ENCODE measurements around the gene FLRT2. TPM values are rescaled to one million over a fixed set of nuclear protein-coding genes. Genes with fewer than 3 reads are reported as not detected.

The FLRT2 gene
- total RNA-seq, 1 experiment from 2014 or later = 0.17 TPM

GRCh38 chr14:85644211-85644610 lies 114.3 kb downstream of the FLRT2 start:
- Histone ChIP-seq H3K9me3 (ENCODE audit: control insufficient read depth in 1 of 2, insufficient read depth in 1 of 2, low read depth in 1 of 2, low read length in 2 of 2) (peaks cover 3 to 25% of the 10 kb centered on the region in 2 experiments; a peak in 2 of 4 replicates), H2AFZ (ENCODE audit: low read depth, low read length, poor library complexity, severe bottlenecking) (no peak overlapping the region), H3K9me2 (ENCODE audit: insufficient read depth) (no peaks in the 10 kb centered on the region), H3K36me3 (ENCODE audit: control insufficient read depth in 1 of 2, insufficient read depth in 2 of 2, low read length in 2 of 2) (no peaks in the 10 kb centered on the region), H3K4me3 (replicated peaks in 1 of 2; ENCODE audit: low read depth in 1 of 2, low read length in 2 of 2) (no peak overlapping the region), H3K9ac (ENCODE audit: low read length) (no peak overlapping the region), H3K27me3 (ENCODE audit: insufficient read depth, low read length) (no peaks in the 10 kb centered on the region), H3K79me2 (ENCODE audit: insufficient read depth, low read length) (no peaks in the 10 kb centered on the region), H4K20me1 (ENCODE audit: insufficient read depth) (no peaks in the 10 kb centered on the region), H3K4me1 (ENCODE audit: control insufficient read depth in 1 of 2, insufficient read depth in 2 of 2, low read length in 2 of 2) (no peaks in the 10 kb centered on the region), H3K27ac (ENCODE audit: low read depth, low read length) (no peak overlapping the region), H3K4me2 (ENCODE audit: low read length) (no peak overlapping the region)
- no TSS peak for BruUV-seq (replicated peaks)
- ChIA-PET CTCF (no interaction called here), POLR2A (no interaction called here), RAD21 (ENCODE audit: low non-redundant PET in 1 of 2, low total read pairs in 2 of 2, uncharacterized antibody in 2 of 2, unreplicated experiment in 2 of 2) (interaction anchor here in 1 of 2 experiments (0.5 kb wide), 1 partner anchor 213 kb away, joined by 3 read pairs; no protein-coding TSS in a partner anchor)
- TF ChIP-seq YY1 (IDR thresholded peaks at IDR 0.05; ENCODE audit: extremely low read depth, insufficient replicate concordance, low read depth, low read length) (no peak), JUND (IDR thresholded peaks at IDR 0.05) (no peak), ELF1 (IDR thresholded peaks at IDR 0.05; ENCODE audit: borderline replicate concordance, low read depth) (no peak), CBX3 (IDR thresholded peaks at IDR 0.05; ENCODE audit: low read depth) (no peak), MAX (IDR thresholded peaks at IDR 0.05) (no peak), POLR2AphosphoS5 (IDR thresholded peaks at IDR 0.05; ENCODE audit: low read depth, low read length) (no peak), POLR2A (IDR thresholded peaks at IDR 0.05; ENCODE audit: borderline replicate concordance, extremely low read depth, insufficient read depth, insufficient read length) (no peak), TCF7L2 (IDR thresholded peaks at IDR 0.05; ENCODE audit: borderline replicate concordance, extremely low read depth, insufficient read depth, insufficient read length) (no peak), SRF (IDR thresholded peaks at IDR 0.05; ENCODE audit: low read depth) (no peak), SP1 (IDR thresholded peaks at IDR 0.05; ENCODE audit: low read depth) (no peak), ZNF274 (IDR thresholded peaks at IDR 0.05; ENCODE audit: low read depth, low read length) (no peak)
- ATAC-seq = no peak
- DNase-seq (ENCODE audit: low read depth, low spot score) = no peak
- intact Hi-C loops (cut with micrococcal nuclease) = no loop called here

- TF ChIP-seq ZFX (IDR thresholded peaks at IDR 0.05) (no peak), EZH2phosphoT487 (IDR thresholded peaks at IDR 0.05; ENCODE audit: borderline replicate concordance) (no peak), TCF7L2 (IDR thresholded peaks at IDR 0.05; ENCODE audit: borderline replicate concordance, extremely low read depth, insufficient read depth, insufficient read length) (no peak)
- no TSS peak for BruUV-seq (replicated peaks)
- ChIA-PET RAD21 (ENCODE audit: low non-redundant PET in 1 of 2, low total read pairs in 2 of 2, uncharacterized antibody in 2 of 2, unreplicated experiment in 2 of 2) (no interaction called here), CTCF (no interaction called here), POLR2A (no interaction called here)
- ATAC-seq (no peak), DNase-seq (ENCODE audit: low read depth, low spot score) (no peak)
- H3K4me2 ChIP-seq (ENCODE audit: low read length) = no peak overlapping the region
- H3K79me2 ChIP-seq (ENCODE audit: insufficient read depth, low read length) = no peaks in the 10 kb centered on the region
- no peaks in the 10 kb centered on the region for H3K27me3 ChIP-seq (ENCODE audit: insufficient read depth, low read length)
- intact Hi-C loops (cut with micrococcal nuclease) = no loop called here
- no peaks in the 10 kb centered on the region for H3K9me2 ChIP-seq (ENCODE audit: insufficient read depth)
- H3K4me1 ChIP-seq (ENCODE audit: control insufficient read depth in 1 of 2, insufficient read depth in 2 of 2, low read length in 2 of 2) = no peaks in the 10 kb centered on the region
- H3K4me3 ChIP-seq (replicated peaks in 1 of 2; ENCODE audit: low read depth in 1 of 2, low read length in 2 of 2) = no peak overlapping the region
- no peak overlapping the region for H3K27ac ChIP-seq (ENCODE audit: low read depth, low read length)
- H3K9ac ChIP-seq (ENCODE audit: low read length) = no peak overlapping the region
- peaks cover 9 to 16% of the 10 kb centered on the region in 2 experiments; a peak in 3 of 4 replicates for H3K9me3 ChIP-seq (ENCODE audit: control insufficient read depth in 1 of 2, insufficient read depth in 1 of 2, low read depth in 1 of 2, low read length in 2 of 2)
- H2AFZ ChIP-seq (ENCODE audit: low read depth, low read length, poor library complexity, severe bottlenecking) = no peak overlapping the region
- H3K36me3 ChIP-seq (ENCODE audit: control insufficient read depth in 1 of 2, insufficient read depth in 2 of 2, low read length in 2 of 2) = no peaks in the 10 kb centered on the region
- H4K20me1 ChIP-seq (ENCODE audit: insufficient read depth) = no peaks in the 10 kb centered on the region
Observed at GRCh38 chr14:85653029-85653428, 123.1 kb downstream of the FLRT2 start.

All from HCT116 (cell line).